ENCODE results near the gene ATE1.

DNA sequence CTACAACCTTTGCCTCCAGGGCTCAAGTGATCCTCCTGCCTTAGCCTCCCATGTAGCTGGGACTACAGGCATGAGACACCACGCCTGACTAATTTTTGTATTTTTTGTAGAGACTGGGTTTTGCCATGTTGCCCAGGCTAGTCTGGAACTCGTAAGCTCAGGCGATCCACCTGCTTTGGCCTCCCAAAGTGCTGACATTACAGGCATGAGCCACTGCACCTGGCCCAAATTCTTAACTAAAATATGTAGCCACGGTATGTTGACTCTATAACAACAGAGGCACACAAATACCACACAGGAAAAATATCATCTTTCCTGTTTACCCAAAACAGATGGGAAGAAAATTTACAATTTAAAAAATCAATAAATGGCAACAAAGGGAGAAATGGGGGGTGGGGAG, 115.8 kb downstream of the ATE1 start:
- TF ChIP-seq, protein P1, sequence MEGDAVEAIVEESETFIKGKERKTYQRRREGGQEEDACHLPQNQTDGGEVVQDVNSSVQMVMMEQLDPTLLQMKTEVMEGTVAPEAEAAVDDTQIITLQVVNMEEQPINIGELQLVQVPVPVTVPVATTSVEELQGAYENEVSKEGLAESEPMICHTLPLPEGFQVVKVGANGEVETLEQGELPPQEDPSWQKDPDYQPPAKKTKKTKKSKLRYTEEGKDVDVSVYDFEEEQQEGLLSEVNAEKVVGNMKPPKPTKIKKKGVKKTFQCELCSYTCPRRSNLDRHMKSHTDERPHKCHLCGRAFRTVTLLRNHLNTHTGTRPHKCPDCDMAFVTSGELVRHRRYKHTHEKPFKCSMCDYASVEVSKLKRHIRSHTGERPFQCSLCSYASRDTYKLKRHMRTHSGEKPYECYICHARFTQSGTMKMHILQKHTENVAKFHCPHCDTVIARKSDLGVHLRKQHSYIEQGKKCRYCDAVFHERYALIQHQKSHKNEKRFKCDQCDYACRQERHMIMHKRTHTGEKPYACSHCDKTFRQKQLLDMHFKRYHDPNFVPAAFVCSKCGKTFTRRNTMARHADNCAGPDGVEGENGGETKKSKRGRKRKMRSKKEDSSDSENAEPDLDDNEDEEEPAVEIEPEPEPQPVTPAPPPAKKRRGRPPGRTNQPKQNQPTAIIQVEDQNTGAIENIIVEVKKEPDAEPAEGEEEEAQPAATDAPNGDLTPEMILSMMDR (IDR thresholded peaks at IDR 0.05; ENCODE audit: borderline replicate concordance, extremely low read depth, low read length, poor library complexity, severe bottlenecking), result no peak
- TF ChIP-seq EZH2 (IDR thresholded peaks at IDR 0.05; ENCODE audit: borderline replicate concordance, low read depth, low read length, severe bottlenecking), result no peak
